ENCODE measurements around the gene SSX4.
"Not testable (repeated sequence)": the region's sequence is repeated elsewhere in the genome, so short reads cannot be mapped to it uniquely, and the experiment has no call there.

Gene SSX4, protein sequence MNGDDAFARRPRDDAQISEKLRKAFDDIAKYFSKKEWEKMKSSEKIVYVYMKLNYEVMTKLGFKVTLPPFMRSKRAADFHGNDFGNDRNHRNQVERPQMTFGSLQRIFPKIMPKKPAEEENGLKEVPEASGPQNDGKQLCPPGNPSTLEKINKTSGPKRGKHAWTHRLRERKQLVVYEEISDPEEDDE

DNA sequence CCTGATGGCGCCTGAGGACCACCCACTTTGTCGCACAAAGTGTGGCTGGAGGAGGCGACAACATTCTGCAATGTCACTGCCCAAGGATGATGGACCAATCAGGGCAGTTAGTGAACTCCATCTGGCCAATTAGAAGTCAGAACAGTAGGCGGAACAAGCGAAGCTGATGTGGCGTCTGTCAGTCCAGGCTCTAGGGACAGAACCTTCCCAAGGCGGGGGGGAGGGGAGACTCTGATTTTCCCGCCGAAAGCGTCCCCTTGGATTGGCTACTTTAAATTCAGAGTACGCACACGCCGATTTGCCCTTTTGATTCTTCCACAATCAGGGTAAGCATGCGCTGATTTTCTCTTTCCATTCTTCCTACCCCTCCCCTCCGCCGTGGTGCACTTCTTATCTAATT, at the start of gene SSX4:
Gene SSX4, plus strand, starts transcription at position 301 of the 400 bp plus-strand sequence. CDS start 515 bp downstream, outside the sequence.
- DNase-seq: not testable (repeated sequence)

DNA sequence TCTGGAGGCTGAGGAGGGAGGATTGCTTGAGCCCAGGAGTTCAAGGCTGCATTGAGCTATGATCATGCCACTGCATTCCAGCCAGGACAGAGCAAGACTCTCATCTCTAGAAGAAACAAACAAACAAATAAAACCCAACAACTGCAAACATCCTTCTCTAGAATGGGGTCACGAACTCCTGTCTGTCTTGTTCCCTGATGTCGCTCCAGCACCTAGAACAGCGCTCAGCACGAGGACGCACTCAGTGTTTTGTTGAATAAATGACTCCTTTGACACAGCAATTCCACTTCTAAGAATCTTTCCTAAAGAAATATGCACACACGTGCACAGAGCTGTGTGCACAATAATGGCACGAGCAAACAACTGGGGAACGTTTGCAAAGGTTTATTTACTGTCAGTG, 37.3 kb upstream of the SSX4 start:
- DNase-seq: not testable (repeated sequence)

GRCh38 chrX:48356315-48357094, 26.8 kb upstream of the SSX4 start, which contains the start of gene SSX3:
Gene SSX3 (minus strand): TSS chrX:48356703. CDS start chrX:48355249, 1,454 bp downstream.
- not testable (repeated sequence) for DNase-seq

- DNase-seq: no peak
Measured at GRCh38 chrX:48357681-48358080, 25.7 kb upstream of the SSX4 start.

DNA sequence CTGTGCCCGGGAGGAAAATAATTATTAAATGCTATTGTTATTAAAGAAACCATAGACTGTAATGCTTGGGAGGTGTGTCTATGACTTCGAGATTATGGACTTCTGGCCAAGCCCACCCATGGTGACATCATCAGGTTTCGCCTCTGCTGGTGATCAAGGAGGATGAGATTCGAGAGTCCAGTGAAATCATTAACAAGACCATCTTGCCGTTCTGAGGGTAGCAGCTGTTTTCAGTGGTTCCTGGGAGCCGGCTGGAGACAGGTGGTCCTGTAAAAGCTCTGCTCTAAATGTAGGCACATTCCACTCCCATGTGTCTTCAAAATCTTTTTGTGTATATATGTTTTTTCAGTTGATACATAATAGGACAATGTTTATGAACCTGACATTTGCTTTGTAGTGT, 24.1 kb upstream of the SSX4 start:
- DNase-seq: not testable (repeated sequence)

DNA sequence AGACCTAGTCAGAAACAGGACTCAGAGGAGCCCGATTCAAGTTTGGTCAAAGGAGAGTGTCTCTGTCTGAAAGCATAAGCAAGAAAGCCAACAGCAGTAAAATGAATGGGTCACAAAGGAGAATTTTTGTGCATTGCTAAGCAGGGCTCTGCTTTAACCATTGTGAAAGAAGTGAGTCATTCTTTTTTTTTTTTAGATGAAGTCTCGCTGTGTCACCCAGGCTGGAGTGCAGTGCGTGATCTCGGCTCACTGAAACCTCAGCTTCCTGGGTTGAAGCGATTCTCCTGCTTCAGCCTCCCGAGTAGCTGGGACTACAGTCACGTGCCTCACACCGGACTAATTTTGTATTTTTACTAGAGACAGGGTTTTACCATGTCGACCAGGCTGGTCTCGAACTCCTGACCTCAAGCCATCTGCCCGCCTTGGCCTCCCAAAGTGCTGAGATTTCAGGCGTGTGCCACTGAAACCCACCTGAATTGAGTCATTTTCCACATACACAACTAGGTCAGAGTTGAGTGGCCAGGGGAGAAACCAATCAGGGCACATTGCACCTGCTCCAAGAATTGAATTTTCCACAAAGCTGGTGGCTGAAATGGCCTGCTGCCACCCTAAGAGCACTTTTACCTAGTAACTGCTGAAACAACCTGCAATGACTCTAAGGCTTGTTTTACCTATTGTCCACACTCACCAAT, 15.5 kb upstream of the SSX4 start:
- not testable (repeated sequence) for DNase-seq

GRCh38 chrX:48370408-48370807, 12.9 kb upstream of the SSX4 start:
- not testable (repeated sequence) for DNase-seq

DNA sequence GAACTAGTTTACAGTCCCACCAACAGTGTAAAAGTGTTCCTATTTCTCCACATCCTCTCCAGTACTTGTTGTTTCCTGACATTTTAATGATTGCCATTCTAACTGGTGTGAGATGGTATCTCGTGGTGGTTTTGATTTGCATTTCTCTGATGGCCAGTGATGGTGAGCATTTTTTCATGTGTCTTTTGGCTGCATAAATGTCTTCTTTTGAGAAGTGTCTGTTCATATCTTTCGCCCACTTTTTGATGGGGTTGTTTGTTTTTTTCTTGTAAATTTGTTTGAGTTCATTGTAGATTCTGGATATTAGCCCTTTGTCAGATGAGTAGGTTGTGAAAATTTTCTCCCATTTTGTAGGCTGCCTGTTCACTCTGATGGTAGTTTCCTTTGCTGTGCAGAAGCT, 13.6 kb downstream of the SSX4 start:
- DNase-seq: not testable (repeated sequence)

- not testable (repeated sequence) for DNase-seq
Measured at GRCh38 chrX:48397825-48398224, 14.5 kb downstream of the SSX4 start.

DNA sequence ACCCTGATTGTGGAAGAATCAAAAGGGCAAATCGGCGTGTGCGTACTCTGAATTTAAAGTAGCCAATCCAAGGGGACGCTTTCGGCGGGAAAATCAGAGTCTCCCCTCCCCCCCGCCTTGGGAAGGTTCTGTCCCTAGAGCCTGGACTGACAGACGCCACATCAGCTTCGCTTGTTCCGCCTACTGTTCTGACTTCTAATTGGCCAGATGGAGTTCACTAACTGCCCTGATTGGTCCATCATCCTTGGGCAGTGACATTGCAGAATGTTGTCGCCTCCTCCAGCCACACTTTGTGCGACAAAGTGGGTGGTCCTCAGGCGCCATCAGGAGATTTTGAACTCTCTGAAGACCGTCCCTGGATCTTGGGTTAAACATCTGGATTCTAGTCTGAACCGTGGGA, 28.5 kb downstream of the SSX4 start, which contains the start of gene SSX4B:
Gene SSX4B, minus strand, starts transcription at position 101 of the 400 bp plus-strand sequence. CDS start 588 bp downstream, outside the sequence.
- not testable (repeated sequence) for DNase-seq

DNA sequence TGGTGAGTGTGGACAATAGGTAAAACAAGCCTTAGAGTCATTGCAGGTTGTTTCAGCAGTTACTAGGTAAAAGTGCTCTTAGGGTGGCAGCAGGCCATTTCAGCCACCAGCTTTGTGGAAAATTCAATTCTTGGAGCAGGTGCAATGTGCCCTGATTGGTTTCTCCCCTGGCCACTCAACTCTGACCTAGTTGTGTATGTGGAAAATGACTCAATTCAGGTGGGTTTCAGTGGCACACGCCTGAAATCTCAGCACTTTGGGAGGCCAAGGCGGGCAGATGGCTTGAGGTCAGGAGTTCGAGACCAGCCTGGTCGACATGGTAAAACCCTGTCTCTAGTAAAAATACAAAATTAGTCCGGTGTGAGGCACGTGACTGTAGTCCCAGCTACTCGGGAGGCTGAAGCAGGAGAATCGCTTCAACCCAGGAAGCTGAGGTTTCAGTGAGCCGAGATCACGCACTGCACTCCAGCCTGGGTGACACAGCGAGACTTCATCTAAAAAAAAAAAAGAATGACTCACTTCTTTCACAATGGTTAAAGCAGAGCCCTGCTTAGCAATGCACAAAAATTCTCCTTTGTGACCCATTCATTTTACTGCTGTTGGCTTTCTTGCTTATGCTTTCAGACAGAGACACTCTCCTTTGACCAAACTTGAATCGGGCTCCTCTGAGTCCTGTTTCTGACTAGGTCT, 43.8 kb downstream of the SSX4 start:
- not testable (repeated sequence) for DNase-seq

DNA sequence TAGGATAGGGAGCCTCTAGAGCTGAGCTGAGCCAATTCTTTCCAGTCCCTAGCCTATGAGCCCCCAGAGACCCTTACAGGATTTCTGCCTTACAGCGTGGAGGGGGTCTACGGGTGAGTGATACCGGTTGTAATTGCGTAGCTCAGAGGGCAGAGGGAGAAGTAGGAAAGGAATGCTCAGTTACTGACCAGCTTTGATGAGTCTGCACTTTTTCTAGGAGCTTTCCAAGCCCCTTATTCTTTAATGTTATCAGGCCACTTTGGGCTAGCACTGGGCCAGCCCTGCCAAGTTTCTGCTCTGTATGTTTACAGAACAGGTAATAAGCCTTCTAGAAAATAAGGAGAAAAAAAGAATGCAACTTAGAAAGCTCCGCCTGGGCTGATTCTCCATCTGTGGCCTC, 46.3 kb downstream of the SSX4 start:
- DNase-seq: not testable (repeated sequence)

- DNase-seq: not testable (repeated sequence)
Measured at GRCh38 chrX:48430166-48430565, 46.8 kb downstream of the SSX4 start.

- DNase-seq: not testable (repeated sequence)
Measured at GRCh38 chrX:48433713-48434112, 50.4 kb downstream of the SSX4 start.

Data from hematopoietic multipotent progenitor cell treated with erythropoietin and hydrocortisone succinate and interleukin-3 and kit ligand, for 6 days (in vitro differentiated cells).